ENCODE measurements around the gene RRAGC.

DNA sequence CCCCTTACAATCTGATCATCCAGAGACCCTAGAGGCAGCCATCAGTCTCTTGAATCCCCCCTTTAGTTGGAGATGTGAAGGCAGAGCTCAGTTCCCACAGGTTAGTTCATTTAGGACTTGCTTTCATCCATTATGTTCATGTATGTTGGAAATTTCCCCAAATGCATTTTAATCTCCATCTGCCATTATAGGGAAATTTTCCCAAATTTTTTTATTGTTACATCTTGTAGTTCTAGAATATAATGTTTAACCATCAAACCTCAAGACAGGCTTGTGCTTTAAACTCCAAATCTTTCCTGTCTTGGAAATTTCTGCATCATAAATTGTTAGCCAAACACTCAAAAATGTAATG lies 68.4 kb downstream of the RRAGC start:
- TF ChIP-seq, protein P1, sequence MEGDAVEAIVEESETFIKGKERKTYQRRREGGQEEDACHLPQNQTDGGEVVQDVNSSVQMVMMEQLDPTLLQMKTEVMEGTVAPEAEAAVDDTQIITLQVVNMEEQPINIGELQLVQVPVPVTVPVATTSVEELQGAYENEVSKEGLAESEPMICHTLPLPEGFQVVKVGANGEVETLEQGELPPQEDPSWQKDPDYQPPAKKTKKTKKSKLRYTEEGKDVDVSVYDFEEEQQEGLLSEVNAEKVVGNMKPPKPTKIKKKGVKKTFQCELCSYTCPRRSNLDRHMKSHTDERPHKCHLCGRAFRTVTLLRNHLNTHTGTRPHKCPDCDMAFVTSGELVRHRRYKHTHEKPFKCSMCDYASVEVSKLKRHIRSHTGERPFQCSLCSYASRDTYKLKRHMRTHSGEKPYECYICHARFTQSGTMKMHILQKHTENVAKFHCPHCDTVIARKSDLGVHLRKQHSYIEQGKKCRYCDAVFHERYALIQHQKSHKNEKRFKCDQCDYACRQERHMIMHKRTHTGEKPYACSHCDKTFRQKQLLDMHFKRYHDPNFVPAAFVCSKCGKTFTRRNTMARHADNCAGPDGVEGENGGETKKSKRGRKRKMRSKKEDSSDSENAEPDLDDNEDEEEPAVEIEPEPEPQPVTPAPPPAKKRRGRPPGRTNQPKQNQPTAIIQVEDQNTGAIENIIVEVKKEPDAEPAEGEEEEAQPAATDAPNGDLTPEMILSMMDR (IDR thresholded peaks at IDR 0.05) = no peak
- TF ChIP-seq POLR2A (IDR thresholded peaks at IDR 0.05) = no peak

Measured in uterus (tissue), 2 donors.